GM19463 (cell line): Measurements from ENCODE around the gene GPA33.

Source experiments
- ATAC-seq: cut with Tn5 transposase; IDR thresholded peaks from one replicate; pipeline ENCODE4 v1.9.1; 2021; ENCODE audit warnings: mild to moderate bottlenecking, moderate library complexity; ENCODE audit not compliant: unreplicated experiment

GPA33 gene, protein sequence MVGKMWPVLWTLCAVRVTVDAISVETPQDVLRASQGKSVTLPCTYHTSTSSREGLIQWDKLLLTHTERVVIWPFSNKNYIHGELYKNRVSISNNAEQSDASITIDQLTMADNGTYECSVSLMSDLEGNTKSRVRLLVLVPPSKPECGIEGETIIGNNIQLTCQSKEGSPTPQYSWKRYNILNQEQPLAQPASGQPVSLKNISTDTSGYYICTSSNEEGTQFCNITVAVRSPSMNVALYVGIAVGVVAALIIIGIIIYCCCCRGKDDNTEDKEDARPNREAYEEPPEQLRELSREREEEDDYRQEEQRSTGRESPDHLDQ

DNA sequence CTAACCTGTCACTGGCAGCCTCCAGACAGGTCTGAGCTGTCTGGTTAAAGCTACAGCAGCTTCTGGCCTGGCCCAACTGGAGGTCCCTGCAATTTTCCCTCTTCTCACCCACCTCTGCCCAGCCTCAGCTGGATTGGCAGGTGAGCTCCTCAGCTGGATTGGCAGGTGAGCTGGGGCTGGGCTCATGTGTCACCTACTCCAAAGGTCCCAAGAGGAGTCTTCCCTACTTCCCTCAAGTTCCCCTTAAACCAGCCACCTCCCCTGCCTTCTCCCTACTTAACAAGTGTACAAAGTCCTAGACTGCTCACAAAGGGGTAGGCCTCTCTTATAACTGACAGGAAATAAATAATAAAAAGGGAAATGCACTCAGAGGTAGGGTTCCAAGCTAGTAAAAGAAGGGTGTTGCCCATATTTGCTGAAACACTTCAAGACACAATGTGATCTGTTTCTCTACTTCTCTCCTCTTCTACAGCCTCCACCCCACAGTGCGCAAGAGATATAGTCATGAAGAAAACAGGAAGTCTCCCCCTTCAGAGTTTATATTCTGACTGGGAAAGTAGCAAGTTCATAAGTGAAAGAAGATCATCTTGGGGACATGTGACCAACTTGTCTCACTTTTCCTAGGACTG, at the start of gene GPA33:
Gene GPA33 (minus strand): TSS at position 64 of the 629 bp plus-strand sequence. CDS start 90 bp downstream, outside the sequence.
- ATAC-seq, result peak; percentile 72

DNA sequence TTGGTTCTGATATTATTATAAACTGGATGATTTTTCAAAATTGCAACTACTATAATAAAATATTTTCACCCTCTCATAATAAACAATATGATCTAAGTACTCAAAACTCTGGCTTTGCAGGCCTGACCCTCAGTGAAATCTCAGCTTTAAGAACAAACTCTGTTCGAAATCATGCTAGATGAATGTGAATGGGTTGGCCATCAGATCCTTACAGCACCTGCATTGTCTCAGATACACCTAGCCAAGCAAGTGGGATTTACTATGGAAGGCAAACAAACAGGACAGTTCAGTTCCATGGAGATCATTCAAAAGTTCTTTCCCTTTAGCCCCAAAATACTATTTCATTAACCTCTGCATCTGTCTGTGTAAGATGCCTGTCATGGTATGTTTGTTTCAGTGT, 48.5 kb upstream of the GPA33 start:
- no peak for ATAC-seq

DNA sequence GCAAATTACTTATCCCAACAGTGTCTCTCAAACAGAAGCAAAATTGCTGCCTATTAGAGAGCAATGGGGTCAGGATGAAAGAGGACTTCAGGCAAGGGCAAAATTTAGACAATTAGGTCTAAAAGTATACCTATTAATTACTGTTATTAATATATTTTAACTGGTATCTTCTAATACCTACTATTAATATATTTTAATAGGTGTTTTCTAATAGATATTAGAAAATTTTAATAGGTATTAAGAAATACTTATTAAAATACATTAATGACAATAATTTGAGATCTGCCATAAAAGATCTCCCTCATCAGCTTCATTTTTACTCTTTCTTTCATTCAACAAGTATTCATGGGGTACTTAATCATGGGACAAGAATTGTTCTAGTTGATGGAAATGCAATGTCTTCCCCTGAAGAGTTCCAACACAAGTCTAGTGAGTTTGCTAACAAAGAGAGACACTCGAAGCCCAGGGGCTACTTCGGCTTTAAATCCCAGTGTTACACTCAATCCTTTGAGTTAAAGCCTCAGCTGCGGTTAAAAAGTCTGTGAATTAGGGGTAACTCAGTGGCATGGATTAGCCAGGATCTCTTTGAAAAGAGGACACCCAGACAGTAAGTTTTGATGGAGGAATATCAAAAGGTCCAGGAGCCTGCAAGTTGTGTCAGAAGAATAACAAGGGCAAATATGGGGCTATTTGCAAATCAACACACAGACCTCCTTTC, 47.8 kb upstream of the GPA33 start:
- no peak for ATAC-seq

DNA sequence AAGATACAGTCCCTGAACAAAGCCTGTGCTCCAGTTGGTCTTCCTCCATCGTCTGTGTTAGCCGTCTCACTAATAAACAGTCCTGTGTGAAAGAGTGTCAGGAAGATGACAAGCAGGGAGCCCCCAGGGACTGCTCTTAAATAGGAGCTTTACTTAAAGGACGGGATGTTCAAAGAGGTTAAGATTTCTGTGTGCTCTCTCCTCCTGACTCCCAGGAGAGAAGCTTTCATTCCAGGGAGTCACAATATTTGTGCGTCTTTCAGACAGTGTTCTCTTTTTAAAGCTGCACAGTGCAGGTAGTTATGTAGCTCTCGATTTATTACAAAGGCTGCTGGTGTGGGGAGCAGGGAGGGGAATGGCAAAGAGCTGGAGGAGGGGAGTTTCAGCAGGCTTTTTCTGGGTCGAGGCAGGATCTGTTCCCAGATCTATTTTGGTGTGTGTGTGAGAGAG, 47.2 kb upstream of the GPA33 start:
- ATAC-seq, result no peak

DNA sequence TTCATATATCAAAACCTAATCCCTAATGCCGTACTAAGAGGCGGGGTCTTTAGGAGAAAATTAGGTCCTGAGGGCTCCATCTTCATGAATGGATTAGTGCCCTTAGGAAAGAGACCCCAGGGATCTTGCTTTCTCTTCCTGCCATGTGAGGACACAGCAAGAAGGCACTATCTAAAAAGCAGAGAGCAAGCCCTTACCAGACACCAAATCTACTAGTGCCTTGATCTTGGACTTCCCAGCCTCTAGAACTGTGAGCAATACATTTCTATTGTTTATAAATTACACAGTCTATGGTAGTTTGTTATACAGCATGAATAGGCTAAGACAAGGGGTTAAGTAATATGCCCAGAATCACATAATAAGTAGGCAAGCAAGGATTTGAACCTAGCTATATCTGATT, 46.6 kb upstream of the GPA33 start:
- ATAC-seq, result no peak

DNA sequence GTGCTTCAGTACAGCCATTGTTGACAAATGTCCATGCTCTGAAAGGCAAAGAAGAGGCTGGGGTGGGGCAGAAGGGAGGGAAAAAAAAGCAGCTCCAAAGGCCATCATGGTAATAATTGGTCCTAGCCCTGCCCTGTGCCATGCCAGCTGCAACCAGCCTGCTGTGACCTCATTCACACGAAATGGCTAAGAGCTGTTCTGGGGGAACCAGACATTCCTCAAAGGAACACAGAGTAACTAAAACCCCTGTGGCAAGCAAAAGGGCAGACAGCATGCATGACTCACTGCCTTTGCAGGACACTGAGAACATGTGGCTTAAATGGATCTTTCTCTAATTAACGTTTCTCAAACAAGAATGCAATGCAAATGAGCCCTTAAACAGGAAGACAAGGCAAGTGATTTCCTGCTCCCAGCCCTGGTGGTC, 46.0 kb upstream of the GPA33 start:
- no peak for ATAC-seq

DNA sequence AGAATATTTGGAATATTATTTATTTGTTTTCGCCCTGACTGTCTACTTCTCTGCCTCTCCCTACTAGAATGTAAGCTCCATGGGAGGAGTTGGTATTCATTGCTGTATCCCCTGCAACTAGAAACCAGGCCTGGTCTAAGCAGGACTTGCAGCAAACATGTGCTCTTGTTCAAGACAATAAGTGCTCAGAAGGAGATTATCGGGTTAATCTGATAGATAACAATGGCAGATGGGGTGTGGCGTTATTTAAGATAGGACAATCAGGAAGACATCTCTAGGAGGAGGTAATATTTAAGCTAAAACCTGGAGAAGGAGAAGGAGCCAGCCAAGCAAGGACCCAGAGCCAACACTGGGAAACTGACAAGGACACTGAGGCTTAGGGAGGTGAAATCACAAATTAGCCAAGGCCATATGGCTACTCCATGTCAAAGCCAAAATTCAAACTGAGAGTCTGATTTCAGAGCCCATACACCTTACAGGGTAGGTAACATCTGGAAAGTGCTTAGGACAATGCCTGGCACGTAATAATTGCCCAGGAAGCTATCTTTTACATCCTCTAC, 45.2 kb upstream of the GPA33 start:
- no peak for ATAC-seq

DNA sequence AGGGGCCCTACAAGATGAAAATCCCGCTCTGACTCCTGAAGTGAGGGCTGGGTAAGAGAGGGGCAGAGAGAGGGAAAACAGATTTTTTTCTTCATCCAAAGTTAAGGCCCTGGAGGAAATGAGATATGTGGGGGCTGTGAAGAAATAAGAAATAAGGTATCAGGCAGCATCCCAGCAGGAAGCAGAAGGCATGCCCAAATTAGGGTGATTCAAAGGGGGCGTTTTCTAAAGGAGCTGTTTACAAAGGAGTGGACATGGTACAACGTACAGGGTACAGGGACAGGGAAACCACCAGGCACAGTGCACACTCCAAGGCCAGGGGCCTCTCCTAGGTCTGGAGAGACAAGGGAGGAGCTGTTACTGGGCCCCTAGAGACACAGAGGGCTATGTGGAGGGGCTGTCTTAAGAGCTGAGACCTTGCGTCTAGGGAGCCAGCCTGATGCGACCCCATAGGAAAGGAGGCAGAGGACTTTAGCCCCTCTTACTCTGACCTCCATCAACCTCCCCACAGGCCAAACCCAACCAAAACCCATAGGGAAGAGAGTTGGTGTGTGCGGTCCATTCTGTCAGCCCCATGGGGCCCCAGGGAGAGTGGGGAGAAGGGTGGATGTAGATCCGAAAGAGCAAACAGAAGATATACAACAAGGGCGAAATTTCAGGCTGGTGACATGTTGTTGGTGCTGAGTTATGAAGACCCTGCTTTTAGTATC, 42.3 kb upstream of the GPA33 start:
- no peak for ATAC-seq

DNA sequence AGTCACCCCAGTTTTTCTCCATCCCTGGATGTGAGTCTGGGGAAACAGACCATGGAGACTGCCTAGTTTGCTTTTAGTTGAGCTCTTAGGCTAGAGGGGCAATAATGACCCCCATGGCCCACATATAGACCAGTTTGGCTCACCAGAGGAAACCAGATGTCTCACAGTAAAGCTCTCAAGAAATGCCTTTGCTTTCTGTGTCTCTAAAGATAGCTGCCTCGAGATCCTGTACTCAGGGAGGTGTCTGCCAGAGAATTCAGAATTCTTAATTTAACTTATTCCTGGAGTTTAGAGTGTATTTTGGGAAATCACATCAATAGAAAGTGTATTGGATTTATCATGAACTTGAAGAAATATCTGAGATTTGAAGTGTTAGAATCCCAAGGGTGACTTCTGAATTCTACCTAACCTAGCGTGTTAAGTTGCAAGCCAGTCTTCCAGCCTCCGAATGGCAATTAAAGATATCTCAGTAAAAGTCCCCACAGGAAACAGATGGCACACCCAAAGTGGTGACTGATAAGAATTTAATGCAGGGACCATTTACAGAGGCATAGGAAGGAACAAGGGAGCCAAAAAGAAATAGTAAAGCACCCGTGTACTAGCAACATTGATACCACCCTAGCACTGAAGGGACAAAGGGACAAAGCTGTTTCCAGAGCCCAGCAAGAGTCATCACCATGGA, 40.8 kb upstream of the GPA33 start:
- no peak for ATAC-seq

DNA sequence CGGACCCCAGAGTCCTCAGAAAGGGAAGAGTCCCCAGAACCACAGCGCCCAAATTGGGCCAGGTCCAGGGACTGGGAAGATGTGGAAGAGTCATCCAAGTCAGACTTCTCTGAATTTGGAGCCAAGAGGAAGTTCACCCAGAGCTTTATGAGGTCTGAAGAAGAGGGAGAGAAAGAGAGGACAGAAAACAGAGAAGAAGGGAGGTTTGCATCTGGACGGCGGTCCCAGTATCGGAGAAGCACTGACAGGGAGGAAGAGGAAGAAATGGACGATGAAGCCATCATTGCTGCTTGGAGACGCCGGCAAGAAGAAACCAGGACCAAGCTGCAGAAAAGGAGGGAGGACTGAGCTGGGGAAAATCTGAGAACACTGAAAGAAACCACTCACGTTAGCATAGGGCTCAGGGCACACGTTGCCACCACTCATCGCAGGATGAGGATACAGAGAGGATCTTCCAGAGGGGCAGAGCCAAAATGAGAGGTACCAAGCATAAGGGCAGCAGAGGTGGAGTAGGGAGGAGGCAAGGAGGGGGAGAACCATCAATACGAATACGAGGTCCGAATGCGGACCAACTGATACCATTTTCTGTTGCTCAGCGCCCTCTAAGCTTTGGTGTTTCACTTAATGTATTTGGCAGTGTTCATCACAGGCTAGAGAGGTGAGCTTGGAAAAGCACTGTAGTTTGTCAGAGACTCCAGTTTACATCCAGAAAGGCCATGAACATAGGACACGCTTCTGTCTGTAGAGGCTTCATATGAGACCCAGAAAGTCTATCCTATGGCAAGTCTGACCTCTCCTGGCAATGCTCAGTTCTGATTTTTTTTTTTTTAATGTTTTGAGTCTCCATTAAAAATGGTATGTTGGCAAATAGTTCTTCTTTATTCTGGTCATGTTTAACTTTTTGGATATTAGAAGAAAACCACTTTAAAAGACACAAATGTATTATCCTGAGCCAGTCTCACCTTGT, 38.4 kb upstream of the GPA33 start:
- no peak for ATAC-seq

DNA sequence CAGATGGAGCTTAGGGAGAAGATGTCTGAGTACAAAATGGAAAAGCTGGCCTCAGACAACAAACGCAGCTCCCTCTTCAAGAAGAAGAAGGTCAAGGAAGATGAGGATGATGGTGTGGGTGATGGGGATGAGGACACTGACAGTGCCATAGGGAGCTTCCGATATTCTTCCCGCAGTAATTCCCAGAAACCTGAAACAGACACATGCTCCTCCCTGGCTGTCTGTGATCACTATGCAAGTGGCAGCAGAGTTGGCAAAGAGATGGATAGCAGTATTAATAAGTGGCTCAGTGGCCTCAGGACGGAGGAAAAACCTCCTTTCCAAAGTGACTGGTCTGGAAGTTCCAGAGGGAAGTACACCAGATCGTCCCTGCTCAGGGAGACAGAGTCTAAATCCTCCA, 37.5 kb upstream of the GPA33 start:
- ATAC-seq, result no peak

DNA sequence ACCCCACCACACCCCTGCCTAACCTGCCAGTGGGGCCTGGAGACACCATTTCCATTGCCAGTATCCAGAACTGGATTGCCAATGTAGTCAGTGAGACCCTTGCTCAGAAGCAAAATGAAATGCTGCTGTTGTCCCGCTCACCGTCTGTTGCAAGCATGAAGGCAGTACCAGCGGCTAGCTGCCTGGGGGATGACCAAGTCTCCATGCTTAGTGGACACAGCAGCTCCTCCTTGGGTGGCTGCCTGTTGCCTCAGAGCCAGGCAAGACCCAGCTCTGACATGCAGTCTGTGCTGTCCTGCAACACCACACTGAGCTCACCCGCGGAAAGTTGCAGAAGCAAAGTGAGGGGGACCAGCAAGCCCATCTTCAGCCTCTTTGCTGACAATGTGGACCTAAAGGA, 37.1 kb upstream of the GPA33 start:
- ATAC-seq, result no peak

DNA sequence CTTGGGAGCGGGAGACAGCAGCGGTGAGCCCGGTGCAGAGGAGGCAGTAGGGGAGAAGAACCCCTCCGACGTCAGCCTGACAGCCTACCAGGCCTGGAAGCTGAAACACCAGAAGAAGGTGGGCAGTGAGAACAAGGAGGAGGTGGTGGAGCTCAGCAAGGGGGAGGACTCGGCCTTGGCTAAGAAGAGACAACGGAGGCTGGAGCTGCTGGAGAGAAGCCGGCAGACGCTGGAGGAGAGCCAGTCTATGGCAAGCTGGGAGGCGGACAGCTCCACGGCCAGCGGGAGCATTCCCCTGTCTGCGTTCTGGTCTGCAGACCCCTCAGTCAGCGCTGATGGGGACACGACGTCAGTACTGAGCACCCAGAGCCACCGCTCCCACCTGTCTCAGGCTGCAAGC, 36.6 kb upstream of the GPA33 start:
- no peak for ATAC-seq

DNA sequence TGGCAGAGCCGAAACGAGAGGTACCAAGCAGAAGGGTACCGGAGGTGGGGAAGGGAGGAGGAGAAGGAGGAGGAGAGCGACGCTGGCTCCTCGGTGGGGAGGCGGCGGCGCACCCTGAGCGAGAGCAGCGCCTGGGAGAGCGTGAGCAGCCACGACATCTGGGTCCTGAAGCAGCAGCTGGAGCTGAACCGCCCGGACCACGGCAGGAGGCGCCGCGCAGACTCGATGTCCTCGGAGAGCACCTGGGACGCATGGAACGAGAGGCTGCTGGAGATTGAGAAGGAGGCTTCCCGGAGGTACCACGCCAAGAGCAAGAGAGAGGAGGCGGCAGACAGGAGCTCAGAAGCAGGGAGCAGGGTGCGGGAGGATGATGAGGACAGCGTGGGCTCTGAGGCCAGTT, 36.1 kb upstream of the GPA33 start:
- no peak for ATAC-seq

DNA sequence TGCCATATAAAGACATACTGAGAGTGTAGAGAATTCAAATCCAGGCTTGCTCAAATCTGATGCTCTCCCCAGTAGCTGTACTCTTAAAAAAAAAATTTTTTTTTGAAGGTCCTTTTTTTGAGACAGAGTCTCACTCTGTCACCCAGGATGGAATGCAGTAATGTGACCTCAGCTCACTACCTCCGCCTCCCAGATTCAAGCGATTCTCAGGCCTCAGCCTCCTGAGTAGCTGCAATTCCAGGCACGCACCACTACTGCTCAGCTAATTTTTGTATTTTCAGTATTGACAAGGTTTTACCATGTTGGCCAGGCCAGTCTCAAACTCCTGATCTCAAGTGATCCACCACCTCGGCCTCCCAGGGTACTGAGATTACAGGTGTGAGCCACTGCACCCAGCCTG, 32.4 kb upstream of the GPA33 start:
- no peak for ATAC-seq

DNA sequence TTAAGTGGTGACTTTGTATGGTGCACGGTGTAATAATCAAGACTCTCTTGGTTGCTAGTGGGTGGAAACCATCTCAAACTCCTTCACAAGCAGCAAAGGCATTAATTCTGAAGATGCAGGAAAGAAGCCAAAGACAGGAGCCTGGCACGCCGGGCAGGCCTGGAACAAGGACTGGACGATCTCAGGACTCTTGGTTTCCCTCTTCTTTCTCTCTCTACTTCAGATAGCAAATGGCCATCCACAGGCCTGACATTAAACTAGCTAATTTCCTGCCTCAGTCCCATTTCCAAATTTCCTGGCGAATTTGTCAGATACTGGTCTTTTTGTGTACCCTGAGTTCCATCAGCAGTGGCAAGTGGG, 31.9 kb upstream of the GPA33 start:
- ATAC-seq, result no peak

DNA sequence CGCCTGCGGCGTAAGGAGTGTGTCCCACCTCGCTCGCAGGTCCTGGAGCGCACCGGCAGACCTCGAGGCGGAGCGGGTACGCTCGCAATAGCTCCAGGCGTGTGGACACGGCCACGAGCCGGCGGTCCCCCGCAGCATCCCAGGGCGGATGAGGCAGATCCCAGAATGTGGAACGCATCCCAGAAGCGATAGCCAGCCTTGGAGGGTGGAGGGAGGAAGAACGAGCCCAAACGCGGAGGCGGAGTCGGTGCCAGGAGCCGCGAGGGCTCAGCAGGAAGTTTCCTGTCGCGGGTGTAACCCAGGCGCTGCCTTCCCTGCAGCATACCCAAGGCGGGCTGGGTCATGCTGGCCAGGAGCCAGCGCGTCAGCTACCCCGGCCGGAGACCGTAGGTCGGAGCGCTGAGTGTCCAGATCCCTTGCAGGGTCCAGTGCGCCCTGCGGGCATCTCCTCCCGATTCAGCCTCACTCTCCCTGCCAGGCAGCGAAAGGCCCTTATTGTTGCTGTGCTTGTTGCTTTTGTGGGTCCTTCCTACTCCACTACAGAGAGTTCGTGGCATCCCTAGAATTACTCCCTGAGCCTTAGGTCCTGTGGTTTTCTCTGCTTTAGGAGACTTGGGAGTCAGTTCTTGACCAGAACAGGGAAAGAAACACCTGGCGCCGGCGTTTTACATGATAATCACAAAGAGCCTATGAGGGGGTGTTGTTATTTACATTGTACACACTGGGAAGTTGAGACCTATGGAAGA, 31.4 kb upstream of the GPA33 start:
- ATAC-seq, result no peak

DNA sequence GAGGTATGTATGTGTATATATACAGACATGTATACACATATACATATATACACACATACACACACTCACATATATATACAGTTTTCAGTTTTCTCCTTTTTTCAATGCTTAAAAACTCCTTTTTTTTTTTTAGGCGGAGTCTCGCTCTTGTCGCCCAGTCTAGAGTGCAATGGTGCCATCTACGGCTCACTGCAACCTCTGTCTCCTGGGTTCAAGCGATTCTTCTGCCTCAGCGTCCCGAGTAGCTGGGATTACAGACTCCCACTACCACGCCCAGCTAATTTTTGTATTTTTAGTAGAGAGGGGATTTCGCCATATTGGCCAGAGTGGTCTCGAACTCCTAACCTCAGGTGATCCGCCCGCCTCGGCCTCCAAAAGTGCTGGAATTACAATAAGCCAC, 30.7 kb upstream of the GPA33 start:
- no peak for ATAC-seq

DNA sequence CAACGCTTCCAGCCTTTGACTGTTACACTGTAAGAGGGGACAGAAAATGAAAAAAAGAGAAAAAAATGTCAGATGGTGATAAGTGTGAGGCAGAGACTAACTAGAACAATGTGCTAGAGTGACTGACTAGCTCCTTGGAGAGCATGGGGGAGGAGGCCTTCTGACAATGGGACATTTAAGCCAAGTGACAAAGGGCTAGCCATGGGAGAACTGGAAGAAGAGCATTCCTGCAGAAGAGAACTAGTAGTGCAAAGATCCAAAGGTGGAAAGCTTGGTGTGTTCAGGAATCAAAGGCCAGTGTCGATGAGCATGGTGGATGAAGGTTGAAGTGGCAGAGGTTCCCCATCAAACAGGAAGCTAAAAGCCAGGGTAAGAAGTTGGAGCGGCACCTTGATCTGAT, 29.5 kb upstream of the GPA33 start:
- ATAC-seq, result no peak
